NOMO-1 treated with dmso at 0.1 percent for 144 hours (cell line): ENCODE results near the gene SERPING1.
"Not testable (repeated sequence)": the region's sequence is repeated elsewhere in the genome, so short reads cannot be mapped to it uniquely, and the experiment has no call there.

Experiments used
- DNase-seq: peaks from one replicate; lab custom pipeline; 2025; ENCODE audit not compliant: unreplicated experiment; lab: John Stamatoyannopoulos, UW

SERPING1 gene

DNA sequence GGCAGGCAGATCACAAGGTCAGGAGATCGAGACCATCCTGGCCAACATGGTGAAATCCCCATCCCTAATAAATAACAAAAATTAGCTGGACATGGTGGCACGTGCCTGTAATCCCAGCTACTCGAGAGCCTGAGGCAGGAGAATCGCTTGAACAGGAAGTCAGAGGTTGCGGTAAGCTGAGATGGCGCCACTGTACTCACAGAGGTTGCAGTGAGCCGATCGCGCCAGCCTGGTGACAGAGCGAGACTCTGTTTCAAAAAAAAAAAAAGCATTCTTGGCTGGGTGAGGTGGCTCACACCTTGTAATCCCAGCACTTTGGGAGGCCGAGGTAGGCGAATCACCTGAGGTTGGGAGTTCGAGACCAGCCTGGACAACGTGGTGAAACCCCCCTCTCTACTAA lies 54.7 kb downstream of the SERPING1 start:
- DNase-seq = not testable (repeated sequence)

GRCh38 chr11:57652662-57653061 lies 55.2 kb downstream of the SERPING1 start:
- no peak for DNase-seq

GRCh38 chr11:57653163-57653562 lies 55.7 kb downstream of the SERPING1 start:
- no peak for DNase-seq

- no peak for DNase-seq
Measured at GRCh38 chr11:57656885-57657193, 59.4 kb downstream of the SERPING1 start.

GRCh38 chr11:57657194-57658022 lies 59.9 kb downstream of the SERPING1 start, which contains the start of gene CLP1:
Gene CLP1, plus strand, starts transcription at chr11:57657762. Its CDS starts 1,715 bp downstream, at chr11:57659477.
- peak; percentile 98 for DNase-seq

GRCh38 chr11:57658023-57658361 lies 60.5 kb downstream of the SERPING1 start:
- no peak for DNase-seq

GRCh38 chr11:57659669-57660068 lies 62.2 kb downstream of the SERPING1 start:
- no peak for DNase-seq

DNA sequence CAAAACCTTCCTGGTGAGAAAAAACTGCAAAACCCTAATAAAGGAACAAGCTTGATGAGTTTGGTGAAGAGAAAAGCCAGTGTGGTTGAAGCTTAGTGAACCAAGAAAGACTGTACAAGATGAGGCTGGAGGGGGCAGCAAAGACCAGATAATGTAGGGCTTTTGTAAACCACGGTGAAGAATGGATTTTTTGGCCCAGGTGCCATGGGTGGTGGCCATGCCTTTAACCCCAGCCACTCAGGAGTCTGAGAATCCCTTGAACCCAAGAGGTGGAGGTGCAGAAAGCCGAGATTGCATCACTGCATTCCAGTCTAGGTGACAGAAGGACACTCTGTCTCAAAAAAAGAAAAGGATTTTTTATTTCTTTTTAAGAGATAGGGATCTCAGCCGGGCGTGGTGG lies 65.4 kb downstream of the SERPING1 start:
- no peak for DNase-seq

DNA sequence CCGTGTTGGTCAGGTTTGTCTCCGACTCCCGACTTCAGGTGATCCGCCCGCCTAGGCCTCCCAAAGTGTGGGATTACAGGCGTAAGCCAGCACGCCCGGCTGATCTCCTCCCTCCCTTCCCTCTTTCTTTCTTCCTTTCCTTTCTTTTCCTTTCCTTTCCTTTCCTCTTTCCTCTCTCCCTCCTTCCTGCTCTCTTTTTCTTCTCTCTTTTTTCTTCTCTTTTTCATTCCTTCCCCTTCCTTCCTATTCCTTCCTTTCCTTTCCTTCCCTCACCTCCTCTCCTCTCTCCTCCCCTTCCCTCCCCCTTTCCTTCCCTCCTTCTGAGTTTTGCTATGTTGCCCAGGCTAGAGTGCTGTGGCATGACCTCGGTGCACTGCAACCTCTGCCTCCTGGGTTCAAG lies 66.5 kb downstream of the SERPING1 start:
- DNase-seq = no peak
